HG03432 (cell line): ENCODE results near the gene MMRN2.
"Not testable (repeated sequence)": the region's sequence is repeated elsewhere in the genome, so short reads cannot be mapped to it uniquely, and the experiment has no call there.

Experiments used
- ATAC-seq: cut with Tn5 transposase; IDR thresholded peaks from one replicate; pipeline ENCODE4 v1.9.1; 2021; ENCODE audit warnings: mild to moderate bottlenecking, moderate library complexity; ENCODE audit not compliant: unreplicated experiment

Gene MMRN2

GRCh38 chr10:86956195-86956847, 1.1 kb downstream of the MMRN2 start:
- no peak for ATAC-seq

DNA sequence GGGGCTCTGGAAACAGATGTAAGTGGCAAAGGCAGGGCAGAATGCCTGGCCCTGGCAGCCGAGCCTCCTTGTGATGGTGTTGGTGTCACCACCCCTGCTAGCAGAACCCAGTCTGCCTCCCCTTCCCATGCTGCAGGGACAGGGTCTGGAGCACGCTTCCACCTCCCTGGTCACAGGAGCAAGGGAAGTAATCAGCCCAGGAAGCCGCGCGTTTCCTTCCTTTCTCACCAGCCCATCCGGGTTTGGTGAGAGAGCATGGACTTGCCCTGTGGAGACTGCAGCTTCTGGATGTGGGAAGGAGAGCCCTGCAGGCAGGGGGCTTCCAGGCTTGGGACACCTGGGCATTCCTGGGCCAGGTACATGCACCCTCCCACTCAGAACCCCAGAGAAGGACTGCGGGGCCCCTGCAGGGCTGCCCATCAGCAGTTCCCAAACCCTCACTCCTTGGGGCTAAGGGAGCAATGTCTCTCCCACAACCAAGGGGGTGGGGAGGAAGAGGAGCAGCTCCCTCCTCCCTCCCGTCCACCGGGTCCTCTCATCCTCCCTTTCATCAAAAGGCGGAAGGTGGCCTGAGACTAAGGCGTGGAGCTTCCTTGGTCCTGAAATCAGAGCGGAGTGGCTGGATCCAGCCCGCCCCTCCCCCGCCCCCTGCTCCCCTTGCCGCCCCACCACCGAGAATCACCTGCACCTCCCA, 1.8 kb downstream of the MMRN2 start:
- no peak for ATAC-seq

DNA sequence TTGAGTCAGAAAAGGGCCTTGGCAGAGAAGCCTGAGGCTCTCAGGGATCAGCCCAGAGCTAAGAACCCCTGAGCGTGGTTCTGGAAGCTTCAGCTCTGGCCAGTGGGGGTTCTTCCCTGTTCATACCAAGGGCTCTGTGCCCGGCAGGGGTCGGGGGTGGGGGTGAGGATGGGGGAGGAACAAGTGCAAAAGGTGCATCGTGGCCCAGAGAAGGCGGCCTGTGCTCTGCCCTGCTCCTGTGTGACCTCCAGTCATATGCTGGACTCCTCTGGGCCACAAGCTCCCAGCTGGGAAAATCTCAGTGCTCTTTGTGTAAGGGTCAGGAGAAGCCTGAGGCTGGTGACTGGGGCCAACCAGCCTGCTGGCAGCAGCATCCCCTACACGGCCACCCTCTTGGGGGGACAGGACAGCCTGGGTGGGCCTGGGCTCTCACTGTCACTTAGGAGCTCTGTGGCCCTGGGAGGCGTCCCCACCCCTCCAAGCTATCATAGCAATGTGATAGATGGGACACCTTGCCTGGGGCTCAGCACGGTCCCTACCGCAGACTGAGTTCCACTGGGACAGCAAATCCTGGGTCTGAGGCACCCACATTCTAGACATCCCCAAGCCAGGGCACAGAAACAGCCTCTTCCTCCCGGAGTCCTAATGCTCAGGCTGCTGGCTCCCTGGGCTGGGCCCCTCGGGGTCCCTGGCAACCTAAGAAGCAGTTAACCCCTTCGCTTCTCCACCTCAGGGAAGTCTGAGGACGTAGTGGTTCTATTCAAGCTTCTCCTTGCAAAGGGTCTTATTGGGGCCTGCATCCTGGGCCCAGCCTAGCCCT, 2.5 kb downstream of the MMRN2 start:
- ATAC-seq: no peak

DNA sequence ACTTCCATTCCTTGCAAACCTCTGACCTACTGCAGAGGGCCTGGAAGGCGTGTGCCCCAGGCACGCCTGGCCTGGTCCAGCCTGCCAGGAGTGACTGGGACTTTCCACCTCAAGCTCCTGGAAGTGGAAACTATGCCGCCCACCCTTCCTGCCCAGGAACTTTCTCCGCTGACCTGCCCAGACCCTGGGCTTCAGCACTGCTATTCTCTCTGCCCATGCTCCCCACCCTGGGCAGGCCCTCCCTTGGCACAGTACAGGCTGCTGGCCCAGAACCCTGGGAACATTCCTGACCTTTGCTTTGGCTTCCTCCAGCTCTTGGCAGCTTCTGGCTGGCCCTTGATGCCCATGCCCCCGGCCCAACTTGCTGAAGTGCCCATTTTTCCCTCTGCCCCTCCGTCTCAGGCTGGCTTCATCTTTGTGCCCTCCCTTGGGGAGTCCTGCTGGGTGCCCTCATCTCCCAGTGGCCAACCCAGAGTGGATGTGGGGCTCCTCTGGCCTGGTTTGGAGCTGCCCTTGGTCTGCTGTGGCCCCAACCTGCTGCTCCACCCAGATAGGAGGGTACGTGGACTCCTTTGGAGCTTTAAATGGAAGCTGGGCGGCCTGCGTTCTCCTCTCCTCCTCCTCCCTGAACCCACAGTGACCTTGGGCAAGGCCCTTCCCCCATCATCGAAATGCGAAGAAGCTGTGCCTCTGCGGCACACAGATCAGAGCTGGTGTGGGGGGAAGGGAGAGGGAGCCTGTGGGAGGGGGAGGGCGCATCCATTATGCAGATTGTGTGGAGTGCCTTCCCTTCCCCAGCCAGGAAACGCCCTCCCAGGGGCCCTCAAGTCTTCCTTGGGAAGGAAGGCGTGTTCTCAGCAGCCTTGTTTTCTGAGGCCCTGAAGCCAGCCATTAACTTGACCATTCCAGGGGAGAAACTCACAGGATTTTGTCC, 3.4 kb downstream of the MMRN2 start:
- ATAC-seq: no peak

GRCh38 chr10:86952697-86953096, 4.7 kb downstream of the MMRN2 start:
- not testable (repeated sequence) for ATAC-seq

- ATAC-seq: no peak
Observed at GRCh38 chr10:86952106-86952505, 5.3 kb downstream of the MMRN2 start.

DNA sequence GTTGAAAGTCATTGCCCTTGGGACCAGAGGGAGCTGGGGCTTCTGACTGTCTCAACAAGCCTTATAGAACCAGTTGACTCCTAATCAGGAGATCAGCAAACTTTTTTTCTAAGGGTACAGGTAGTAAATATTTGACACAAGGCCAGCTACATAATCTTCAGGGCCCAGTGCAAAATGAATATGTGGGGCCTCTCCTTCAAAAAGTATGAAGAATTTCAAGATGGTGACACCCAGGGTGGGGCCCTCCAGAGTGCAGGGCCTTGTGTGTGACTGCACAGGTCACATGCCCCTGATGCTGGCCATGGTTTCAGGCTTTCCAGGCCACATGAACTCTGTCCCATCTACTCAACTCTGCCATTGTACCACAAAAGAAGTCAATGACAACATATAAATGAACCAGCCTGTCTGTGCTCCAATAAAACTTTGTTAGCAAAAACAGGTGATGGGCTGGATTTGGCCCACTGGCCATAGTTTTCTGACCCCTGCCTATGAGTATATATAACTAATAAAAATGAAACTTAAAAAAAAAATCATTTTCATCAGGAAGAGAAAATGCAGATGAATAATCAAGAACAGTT, 6.1 kb downstream of the MMRN2 start:
- ATAC-seq: no peak

DNA sequence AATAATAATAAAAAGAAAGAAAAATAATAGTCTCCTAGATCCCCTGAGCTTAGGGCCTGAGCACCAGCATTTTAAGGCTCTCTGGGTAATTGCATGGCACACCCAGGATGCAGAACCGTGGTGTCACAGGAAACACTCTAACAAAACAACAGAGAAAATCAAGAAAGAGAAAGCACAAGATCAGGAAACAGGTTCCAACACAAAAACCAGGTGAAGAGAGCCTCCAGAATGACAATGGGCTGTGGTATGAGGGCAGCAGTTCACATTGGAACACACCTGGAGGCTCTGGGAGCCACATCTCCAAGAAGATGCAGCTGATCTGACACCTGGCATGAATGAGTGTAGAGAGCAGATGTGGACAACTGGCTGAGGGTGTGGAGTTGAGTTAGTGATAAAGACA, 7.1 kb downstream of the MMRN2 start:
- no peak for ATAC-seq

- not testable (repeated sequence) for ATAC-seq
Observed at GRCh38 chr10:86947806-86948205, 9.6 kb downstream of the MMRN2 start.

DNA sequence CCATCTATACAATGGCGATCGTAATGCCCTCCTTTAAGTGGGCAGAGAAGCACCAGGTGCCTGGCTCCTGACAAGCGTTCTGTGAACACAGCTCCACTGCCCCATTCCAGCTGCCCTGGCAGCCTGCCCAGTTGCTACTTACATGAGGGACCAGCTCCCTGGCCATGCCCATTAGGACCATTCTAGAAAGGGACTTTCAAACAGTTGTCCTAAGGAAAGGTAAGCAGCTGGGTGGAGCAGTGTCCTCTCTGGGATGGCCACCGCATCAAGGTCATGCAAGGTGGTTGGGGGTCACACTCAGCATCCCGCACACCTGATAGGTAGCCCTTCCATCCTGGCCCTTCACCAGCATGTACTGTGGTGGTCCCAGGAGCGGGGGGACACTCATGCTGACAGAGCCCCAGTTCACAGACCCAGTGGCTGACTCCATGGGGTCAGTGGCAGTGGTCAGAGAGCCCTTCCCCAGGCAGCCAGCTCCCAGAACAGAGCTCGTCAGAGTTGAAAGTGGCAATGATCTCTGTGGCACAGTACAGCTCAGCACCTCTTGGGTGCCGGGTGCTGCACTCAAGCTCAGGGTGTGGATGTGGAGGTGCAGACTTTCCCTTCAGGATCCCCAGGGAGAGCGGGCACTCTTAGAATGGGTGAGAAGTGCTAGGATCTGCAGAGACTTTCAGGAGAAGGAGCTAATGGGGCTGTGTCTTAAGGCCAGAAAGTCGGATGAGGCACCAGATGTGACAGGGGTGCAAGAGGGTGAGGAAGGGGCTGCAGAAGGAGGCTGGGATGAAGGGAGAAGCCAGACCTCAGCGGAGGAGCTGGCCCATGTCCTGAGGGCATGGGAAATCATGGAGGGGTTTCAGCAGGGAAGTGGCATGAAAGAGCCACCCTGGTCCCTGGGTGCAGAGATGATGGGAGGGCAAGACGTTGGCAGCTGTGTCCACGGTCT, 10.9 kb downstream of the MMRN2 start:
- ATAC-seq: no peak

GRCh38 chr10:86945361-86946212, 11.8 kb downstream of the MMRN2 start:
- no peak for ATAC-seq

GRCh38 chr10:86944907-86945306, 12.5 kb downstream of the MMRN2 start:
- no peak for ATAC-seq

DNA sequence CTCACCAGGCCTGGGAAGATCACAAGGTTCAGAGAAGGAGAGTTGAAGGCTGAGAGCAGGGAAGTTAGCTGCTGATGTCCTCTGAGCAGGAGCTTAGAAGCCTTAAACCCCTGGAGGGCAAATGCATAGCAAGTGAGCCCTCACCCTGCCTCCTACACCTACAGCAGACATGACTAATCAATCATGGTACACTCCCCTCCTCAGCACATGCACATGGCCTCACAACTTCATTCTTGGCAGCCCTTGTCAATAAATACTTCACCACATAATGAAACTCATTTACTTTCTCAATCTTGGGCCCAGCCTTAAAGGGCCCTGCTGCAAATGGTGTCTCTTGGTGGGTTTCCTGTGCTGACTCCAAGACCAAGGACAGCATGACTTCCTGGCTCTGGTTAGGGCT, 12.9 kb downstream of the MMRN2 start:
- ATAC-seq: no peak

- no peak for ATAC-seq
Observed at GRCh38 chr10:86944031-86944419, 13.4 kb downstream of the MMRN2 start.

GRCh38 chr10:86943316-86944030, 13.9 kb downstream of the MMRN2 start:
- ATAC-seq: no peak

GRCh38 chr10:86942441-86943315, 14.7 kb downstream of the MMRN2 start:
- no peak for ATAC-seq

- no peak for ATAC-seq
Observed at GRCh38 chr10:86941991-86942421, 15.4 kb downstream of the MMRN2 start.
